Measurements from ENCODE around the gene NPY4R.
"Not testable (repeated sequence)": the region's sequence is repeated elsewhere in the genome, so short reads cannot be mapped to it uniquely, and the experiment has no call there.

- not testable (repeated sequence) for TF ChIP-seq MXI1 (conservative IDR thresholded peaks at IDR 0.05; ENCODE audit: poor library complexity, severe bottlenecking); EP300 (conservative IDR thresholded peaks at IDR 0.05; ENCODE audit: poor library complexity, severe bottlenecking); CTCF (IDR thresholded peaks at IDR 0.05; ENCODE audit: poor library complexity, severe bottlenecking); EZH2 (IDR thresholded peaks at IDR 0.05; ENCODE audit: borderline replicate concordance, insufficient read depth, low read length, poor library complexity, severe bottlenecking); RAD21 (conservative IDR thresholded peaks at IDR 0.05); POLR2AphosphoS5 (IDR thresholded peaks at IDR 0.05); SMC3 (conservative IDR thresholded peaks at IDR 0.05; ENCODE audit: poor library complexity); TAF1 (IDR thresholded peaks at IDR 0.05; ENCODE audit: low read depth)
These were observed 22.3 kb downstream of the NPY4R start for GRCh38 chr10:46443422-46443821.

Measured in neural cell (in vitro differentiated cells).